Right atrium auricular region (tissue), 2 donors: ENCODE measurements around the gene SUGCT. TPM values are rescaled to one million over a fixed set of nuclear protein-coding genes. Genes with fewer than 3 reads are reported as not detected.

ENCODE experiments used
- DNase-seq: peaks from one replicate; pipeline ENCODE4 v3.0.0-alpha.2; 2019; ENCODE audit warnings: low spot score
- H3K27ac ChIP-seq, 2 donors: fragments of 200-600 bp; sonication (generic); 1 replicate in 1 of 2; 2 replicates in 1 of 2; pipeline ENCODE4 v1.5.1; 2016 to 2019
- H3K27me3 ChIP-seq, 2 donors: fragments of 200-600 bp; sonication (generic); one replicate each; pipeline versions ENCODE4 v1.5.1 to v1.6.0; 2017 to 2019
- H3K36me3 ChIP-seq: fragments of 200-600 bp; sonication (generic); one replicate; pipeline ENCODE4 v1.5.1; 2016
- H3K4me1 ChIP-seq, 2 donors: fragments of 200-600 bp; sonication (generic); one replicate each; pipeline versions ENCODE4 v1.5.1 to v1.6.0; 2017 to 2019
- H3K4me3 ChIP-seq, 2 donors: fragments of 200-600 bp; sonication (generic); 1 replicate in 1 of 2; 2 replicates in 1 of 2; pipeline ENCODE4 v1.5.1; 2017 to 2019; ENCODE audit warnings: mild to moderate bottlenecking in 1 of 2, moderate library complexity in 1 of 2
- H3K9me3 ChIP-seq, 2 donors: fragments of 200-600 bp; sonication (generic); one replicate each; pipeline ENCODE4 v1.5.1; 2019
- CTCF ChIP-seq, 2 donors: fragments of 200-600 bp; sonication (generic); IDR thresholded peaks; one replicate each; pipeline ENCODE4 v1.5.1; 2019; ENCODE audit warnings: antibody characterized with exemption in 2 of 2
- total RNA-seq, 2 donors: library from RNA; depleted of rRNA; stranded (reverse); fragments of >200 nt; gene quantifications; one replicate each; pipeline ENCODE4 v1.1.0, GENCODE V29; 2016

Gene SUGCT
- total RNA-seq, 2 donors from 2014 or later = 2.6 to 5.4 TPM

DNA sequence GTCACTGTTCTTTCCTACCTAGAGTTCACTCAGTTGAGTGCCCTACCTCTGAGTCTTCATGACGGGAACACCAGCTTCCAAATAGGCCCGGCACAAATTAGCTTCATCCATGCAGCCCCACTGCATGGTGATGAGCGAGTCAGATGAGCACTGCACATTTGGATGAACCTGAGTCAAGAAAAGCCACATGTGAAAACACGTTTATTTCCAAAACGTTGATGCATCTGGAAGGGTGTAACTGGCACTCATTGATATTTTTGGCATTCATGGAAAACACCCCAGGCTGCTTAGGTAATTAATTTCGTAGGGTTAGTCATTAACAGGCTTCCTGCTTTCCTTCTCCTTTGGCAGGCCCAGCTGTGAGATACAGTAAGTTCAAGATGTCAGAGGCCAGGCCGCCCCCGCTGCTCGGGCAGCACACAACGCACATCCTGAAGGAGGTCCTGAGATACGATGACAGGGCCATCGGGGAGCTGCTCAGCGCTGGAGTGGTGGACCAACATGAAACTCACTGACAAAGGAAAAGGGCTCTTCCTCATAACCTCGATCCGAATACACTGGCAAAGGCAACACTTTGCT is 725.2 kb downstream of the SUGCT start:
- no peak for TF ChIP-seq CTCF (IDR thresholded peaks at IDR 0.05)
- peak; percentile 60 for DNase-seq
- H3K9me3 ChIP-seq = no peaks in the 10 kb centered on the region
- H3K36me3 ChIP-seq = no peaks in the 10 kb centered on the region
- H3K4me3 ChIP-seq = no peak overlapping the region
- no peaks in the 10 kb centered on the region for H3K4me1 ChIP-seq
- H3K27ac ChIP-seq = no peak overlapping the region
- H3K27me3 ChIP-seq = no peaks in the 10 kb centered on the region

DNA sequence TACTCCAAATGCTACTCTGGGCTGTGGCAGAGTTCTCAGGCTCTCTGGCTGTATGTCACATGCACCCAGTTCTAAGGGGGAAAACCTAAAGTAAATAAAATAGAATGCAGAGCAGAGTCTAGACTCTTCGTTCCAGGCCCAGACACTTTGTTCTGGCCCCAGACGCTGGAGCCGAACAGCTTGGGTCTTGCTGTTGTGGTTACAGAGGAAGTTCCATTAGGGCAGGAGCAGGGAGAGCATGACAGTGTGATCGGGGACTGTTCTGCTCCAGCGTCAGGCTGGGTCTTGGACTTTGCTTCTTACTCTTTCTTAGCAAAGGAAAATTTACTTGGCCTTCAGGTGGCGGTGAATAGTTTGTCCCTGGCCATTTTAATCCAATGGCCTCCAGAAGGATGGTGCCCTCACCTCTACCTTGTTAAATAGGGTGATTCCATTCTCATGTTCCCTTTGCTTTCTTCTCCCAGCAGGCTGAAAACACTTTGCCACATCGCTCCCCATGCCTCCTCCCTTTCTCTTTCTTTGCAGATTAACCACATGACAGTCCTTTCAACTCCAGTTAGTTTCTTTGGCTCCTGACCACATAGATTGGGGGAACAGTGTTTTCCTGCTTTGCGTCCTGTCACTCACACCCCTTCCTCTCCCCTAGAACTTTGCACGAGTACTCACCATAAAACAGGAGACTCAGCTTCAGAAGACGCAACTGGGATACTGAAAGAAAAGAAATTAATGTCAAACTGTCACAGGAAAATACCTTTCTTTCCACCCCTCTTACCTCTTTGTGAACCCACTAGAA is 730.8 kb downstream of the SUGCT start:
- H3K4me1 ChIP-seq = no peaks in the 10 kb centered on the region
- H3K4me3 ChIP-seq = no peak overlapping the region
- peaks cover 0 to 16% of the 10 kb centered on the region in 2 donors for H3K9me3 ChIP-seq
- H3K27me3 ChIP-seq = no peaks in the 10 kb centered on the region
- TF ChIP-seq CTCF (IDR thresholded peaks at IDR 0.05) = no peak
- H3K27ac ChIP-seq = no peak overlapping the region
- DNase-seq = no peak
- no peaks in the 10 kb centered on the region for H3K36me3 ChIP-seq

DNA sequence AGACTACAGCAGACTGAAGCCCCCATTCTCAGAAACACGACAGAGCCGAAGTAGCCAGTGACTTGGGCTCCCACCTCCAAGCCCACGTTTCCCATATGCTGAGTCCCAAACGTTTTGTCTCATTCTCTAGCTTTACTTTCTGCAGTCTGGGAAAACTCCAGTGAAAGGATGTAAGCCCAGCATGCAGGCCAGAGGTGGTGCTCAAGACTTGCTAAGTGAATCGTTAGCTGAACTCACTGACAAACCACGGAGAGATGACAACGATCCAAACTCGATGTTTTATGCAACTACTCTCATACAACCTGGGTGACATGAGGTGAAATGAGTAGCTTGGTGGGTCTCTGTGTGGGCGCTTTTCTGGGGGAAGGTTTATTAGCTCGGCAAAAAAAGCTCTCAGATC is 731.8 kb downstream of the SUGCT start:
- Histone ChIP-seq H3K36me3 (no peaks in the 10 kb centered on the region), H3K4me3 (no peak overlapping the region), H3K4me1 (no peaks in the 10 kb centered on the region), H3K27ac (no peak overlapping the region), H3K27me3 (no peaks in the 10 kb centered on the region), H3K9me3 (peaks cover 0 to 16% of the 10 kb centered on the region in 2 donors)
- TF ChIP-seq CTCF (IDR thresholded peaks at IDR 0.05) = no peak
- no peak for DNase-seq

DNA sequence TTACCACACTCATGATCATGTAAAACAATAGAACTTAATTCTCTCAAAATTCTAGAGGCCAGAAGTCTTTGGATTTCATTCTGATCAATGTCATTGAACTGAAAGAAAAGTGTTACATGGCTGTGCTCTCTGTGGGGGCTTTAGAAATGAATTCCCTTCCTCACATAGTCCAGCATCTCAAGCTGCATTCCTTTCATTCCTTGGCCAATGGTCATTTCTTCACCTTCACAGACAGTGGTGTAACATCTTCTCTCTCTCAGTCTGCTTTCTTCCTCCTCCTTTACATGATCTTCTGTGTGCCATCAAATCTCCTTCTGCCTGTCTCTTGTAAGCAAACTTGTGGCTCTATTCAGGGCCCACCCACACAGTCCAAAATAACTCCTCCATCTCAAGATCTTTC is 735.3 kb downstream of the SUGCT start:
- no peaks in the 10 kb centered on the region for H3K36me3 ChIP-seq
- TF ChIP-seq CTCF (IDR thresholded peaks at IDR 0.05) = no peak
- H3K27me3 ChIP-seq = no peaks in the 10 kb centered on the region
- no peaks in the 10 kb centered on the region for H3K4me1 ChIP-seq
- no peak overlapping the region for H3K27ac ChIP-seq
- no peak for DNase-seq
- H3K9me3 ChIP-seq = peaks cover 0 to 16% of the 10 kb centered on the region in 2 donors
- H3K4me3 ChIP-seq = no peak overlapping the region

DNA sequence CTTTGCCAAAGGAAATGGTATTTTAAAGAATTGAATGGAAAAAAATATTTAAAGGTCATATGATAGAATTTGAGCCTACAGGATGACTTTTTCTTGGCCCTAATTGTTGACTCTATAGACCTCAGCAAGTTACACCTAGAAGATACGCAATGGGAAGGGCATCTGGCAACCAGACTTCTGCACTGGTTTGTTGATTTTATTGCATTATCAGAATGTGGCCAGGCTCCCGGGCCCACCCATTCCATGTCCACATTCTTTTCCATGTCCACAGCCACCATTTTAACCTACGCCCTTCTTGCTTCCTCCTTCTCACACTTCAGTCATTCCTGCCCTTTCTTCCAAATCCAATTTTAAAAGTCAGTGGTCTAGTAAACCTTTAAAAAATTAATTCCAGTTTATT is 738.4 kb downstream of the SUGCT start:
- no peak overlapping the region for H3K27ac ChIP-seq
- no peak overlapping the region for H3K4me3 ChIP-seq
- H3K36me3 ChIP-seq = no peaks in the 10 kb centered on the region
- H3K27me3 ChIP-seq = no peaks in the 10 kb centered on the region
- H3K9me3 ChIP-seq = peaks cover 0 to 14% of the 10 kb centered on the region in 2 donors
- H3K4me1 ChIP-seq = no peaks in the 10 kb centered on the region
- no peak for TF ChIP-seq CTCF (IDR thresholded peaks at IDR 0.05)
- no peak for DNase-seq
